Ramos (cell line): ENCODE results near the gene CCDC157.

ENCODE experiments used
- in situ Hi-C: fragments of 300-500 bp; cut with MboI; formaldehyde crosslinking; loops from one replicate; pipeline ENCODE4 v1.14.3; 2022; ENCODE audit warnings: low sequenced_read_pairs; ENCODE audit not compliant: unreplicated experiment

CCDC157 gene

GRCh38 chr22:30405731-30406130 is 48.9 kb downstream of the CCDC157 start:
- in situ Hi-C loops = no loop called here

- in situ Hi-C loops = no loop called here
These were observed 49.6 kb downstream of the CCDC157 start for GRCh38 chr22:30406400-30406799.

- in situ Hi-C loops = no loop called here
These were observed 51.7 kb downstream of the CCDC157 start for GRCh38 chr22:30408388-30409102.

- in situ Hi-C loops = no loop called here
These were observed 55.0 kb downstream of the CCDC157 start for GRCh38 chr22:30411780-30412179.

GRCh38 chr22:30413001-30413400 is 56.2 kb downstream of the CCDC157 start:
- in situ Hi-C loops = no loop called here

- in situ Hi-C loops = no loop called here
These were observed 57.1 kb downstream of the CCDC157 start for GRCh38 chr22:30413745-30414524.

- in situ Hi-C loops = no loop called here
These were observed 57.8 kb downstream of the CCDC157 start for GRCh38 chr22:30414525-30415047.

- in situ Hi-C loops = no loop called here
These were observed 59.6 kb downstream of the CCDC157 start for GRCh38 chr22:30416403-30416802.

- in situ Hi-C loops = no loop called here
These were observed 60.0 kb downstream of the CCDC157 start for GRCh38 chr22:30416837-30417236.

- in situ Hi-C loops = no loop called here
These were observed 63.7 kb downstream of the CCDC157 start for GRCh38 chr22:30420347-30421125.

GRCh38 chr22:30421695-30422480 is 65.1 kb downstream of the CCDC157 start:
- in situ Hi-C loops = no loop called here

GRCh38 chr22:30422481-30423300 is 65.9 kb downstream of the CCDC157 start:
- in situ Hi-C loops = no loop called here

- in situ Hi-C loops = no loop called here
These were observed 66.6 kb downstream of the CCDC157 start for GRCh38 chr22:30423301-30423958.

- in situ Hi-C loops = no loop called here
These were observed 67.2 kb downstream of the CCDC157 start for GRCh38 chr22:30423959-30424533.

- in situ Hi-C loops = no loop called here
These were observed 67.9 kb downstream of the CCDC157 start for GRCh38 chr22:30424534-30425326.

- in situ Hi-C loops = no loop called here
These were observed 68.5 kb downstream of the CCDC157 start for GRCh38 chr22:30425327-30425615.

GRCh38 chr22:30425616-30426387 is 69.0 kb downstream of the CCDC157 start, which contains the start of gene MTFP1:
Gene MTFP1, plus strand, starts transcription at chr22:30425768. Its CDS starts 112 bp downstream, at chr22:30425880.
- in situ Hi-C loops = no loop called here
